Mesenteric fat pad (tissue), 1 donor: ENCODE results near the gene PDE6H. TPM values are rescaled to one million over a fixed set of nuclear protein-coding genes. Genes with fewer than 3 reads are reported as not detected.

Experiments
- DNase-seq: peaks from one replicate; pipeline ENCODE4 v3.0.0-alpha.2; 2020; ENCODE audit warnings: low spot score
- total RNA-seq: library from RNA; stranded (reverse); fragmentation: NEBNext Ultra II Directional; extraction: Animal tissue kit (Norgen Biotek cat#: 25700); gene quantifications from one replicate; pipeline ENCODE4 v1.2.1, GENCODE V29; 2021
- donor health status: DM: yes; HTN: yes; CAD: no.

Gene PDE6H
- total RNA-seq, 1 donor from 2014 or later, result not detected

DNA sequence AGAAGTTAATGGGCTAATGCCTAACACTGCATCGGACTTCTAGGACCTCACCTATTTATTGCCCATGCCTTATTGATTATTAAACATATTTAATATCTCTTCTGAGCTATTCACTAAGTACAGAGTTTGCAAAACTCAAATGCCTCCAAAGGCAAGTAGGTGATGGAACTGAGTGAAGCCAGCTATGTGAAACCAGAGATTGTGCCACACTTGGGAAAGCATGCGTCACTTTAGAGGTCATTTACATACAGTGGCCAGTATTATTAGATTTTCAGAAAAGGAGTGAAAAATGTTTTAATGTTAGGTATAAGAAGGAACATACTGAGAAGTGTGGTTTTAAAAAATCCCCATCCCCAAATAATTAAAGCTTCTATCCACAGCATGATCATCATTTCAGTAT, 27.7 kb downstream of the PDE6H start:
- no peak for DNase-seq

- no peak for DNase-seq
Measured at GRCh38 chr12:15001733-15002382, 29.0 kb downstream of the PDE6H start.

- no peak for DNase-seq
Measured at GRCh38 chr12:15004421-15004820, 31.6 kb downstream of the PDE6H start.

DNA sequence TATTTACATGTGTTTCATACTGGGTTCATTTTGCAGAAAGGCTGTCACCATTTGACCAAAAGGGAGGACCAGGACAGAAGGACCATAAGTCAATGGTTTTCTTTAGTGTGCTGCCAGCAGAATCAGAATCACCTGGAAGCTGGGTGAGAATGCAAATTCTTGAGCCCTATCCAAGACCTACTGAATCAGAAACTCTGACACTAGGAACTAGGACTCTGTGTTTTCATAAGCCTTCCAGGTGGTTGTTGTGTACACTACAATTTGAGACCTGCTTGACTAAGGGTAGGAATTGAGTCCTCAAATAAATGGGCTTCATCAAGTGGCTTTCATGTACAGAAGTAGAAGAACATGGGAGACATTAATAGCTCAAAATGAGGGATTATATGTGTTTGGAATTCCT, 32.2 kb downstream of the PDE6H start:
- DNase-seq, result no peak

DNA sequence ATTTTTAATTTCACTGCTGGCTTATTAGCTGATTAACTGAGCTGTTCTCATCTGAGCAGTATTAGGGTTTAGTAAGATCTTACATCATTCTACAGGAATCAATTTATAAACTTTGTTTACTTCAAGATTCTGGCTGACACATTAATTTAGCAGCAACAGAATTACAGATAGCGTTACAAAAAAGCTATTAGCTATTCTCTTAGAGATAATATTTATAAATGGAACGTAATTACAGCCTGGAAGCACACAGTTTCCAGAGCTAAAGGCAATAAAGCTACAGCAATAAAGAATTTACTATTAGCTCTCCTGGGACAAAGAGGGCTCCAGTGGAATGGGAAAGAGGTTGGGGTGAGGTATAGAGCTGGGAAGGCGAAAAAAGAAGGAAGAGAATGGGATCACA, 34.7 kb downstream of the PDE6H start:
- no peak for DNase-seq

DNA sequence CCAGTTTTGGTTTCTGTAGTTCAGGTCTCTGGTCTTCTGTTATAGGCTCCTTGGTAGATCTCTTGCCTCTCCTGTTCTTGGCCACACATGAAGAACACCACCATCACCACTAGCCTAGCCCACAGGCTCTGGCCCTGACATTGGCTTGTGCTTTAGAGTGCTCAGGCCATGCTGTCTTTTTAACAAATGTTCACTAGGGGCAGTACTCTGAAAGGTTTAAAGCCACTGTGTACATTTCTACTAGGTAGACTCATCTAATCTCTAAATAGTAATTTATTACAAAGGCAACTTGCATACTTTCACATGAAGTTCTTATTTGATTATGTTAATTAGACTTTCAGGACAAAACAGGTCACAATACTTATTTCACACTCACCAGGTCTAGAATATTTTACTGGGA, 38.3 kb downstream of the PDE6H start:
- DNase-seq, result no peak

GRCh38 chr12:15013634-15014179, 40.9 kb downstream of the PDE6H start:
- no peak for DNase-seq

DNA sequence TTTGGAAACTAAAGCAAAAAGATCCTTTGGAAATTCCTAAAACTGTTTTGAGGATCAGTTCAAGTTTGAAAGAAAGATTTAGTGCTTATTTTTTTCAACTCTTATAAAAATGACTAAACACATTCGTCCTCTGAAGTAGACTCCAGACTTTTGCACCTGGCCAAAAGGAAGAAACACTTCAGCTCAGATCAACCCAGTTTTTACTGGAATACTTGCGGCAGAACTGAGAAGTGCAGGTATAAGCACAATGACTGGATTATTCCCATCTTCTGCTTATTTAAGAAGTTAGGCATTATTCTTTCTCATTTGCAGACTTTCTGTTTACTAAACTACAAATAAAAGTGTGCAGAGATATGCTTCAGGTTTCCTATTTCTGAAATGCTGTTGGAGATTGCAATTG, 41.9 kb downstream of the PDE6H start:
- DNase-seq, result no peak

DNA sequence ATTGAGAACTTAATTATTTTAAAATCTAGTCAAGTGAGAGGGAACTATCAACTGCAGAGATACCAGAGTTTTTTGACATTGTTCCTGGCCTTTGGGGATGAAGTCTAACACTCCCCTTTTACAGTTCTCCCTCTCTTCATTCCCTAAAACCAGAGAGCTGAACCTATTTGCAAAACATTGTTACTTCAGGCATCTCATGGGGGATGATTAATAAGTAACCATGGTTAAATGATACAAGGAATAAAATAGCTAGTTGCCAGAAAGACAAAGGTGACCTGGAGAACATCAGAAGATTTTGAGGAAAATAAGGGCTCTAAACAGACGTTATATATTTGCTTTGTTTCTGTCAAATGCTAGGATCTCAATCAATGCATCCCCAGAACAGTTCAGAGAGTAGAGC, 42.3 kb downstream of the PDE6H start:
- no peak for DNase-seq

DNA sequence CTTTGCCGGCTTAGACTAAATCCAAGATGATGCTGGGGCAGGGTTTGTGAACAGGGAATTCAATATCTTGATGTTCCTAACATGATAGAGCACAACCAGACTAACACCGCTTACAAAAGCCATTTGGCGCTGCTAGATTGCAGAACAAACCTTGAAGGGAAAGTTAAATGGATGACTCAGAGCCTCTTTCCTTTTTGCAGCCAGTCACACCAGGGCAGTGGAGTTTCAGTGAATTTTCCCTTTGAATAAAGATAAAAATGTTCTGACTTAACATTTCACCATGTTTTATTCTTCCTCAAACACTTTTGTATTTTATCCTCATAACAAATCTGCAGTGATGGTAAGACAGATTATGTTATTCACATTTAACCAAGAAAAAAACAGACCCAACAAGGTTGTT, 47.3 kb downstream of the PDE6H start:
- DNase-seq, result no peak

Other genes with a start within 250 kb of the PDE6H start
- gene WBP11, start 169.6 kb upstream of the PDE6H start, total RNA-seq, result 45.4 TPM
- 0.51 TPM for gene C12orf60, start 169.4 kb upstream of the PDE6H start, total RNA-seq
- not detected for gene SMCO3, start 158.9 kb upstream of the PDE6H start, total RNA-seq
- 1.6 TPM for gene ART4, start 129.5 kb upstream of the PDE6H start, total RNA-seq
- gene MGP, start 87.2 kb upstream of the PDE6H start, total RNA-seq, result 2,401 TPM
- gene ERP27, start 34.5 kb upstream of the PDE6H start, total RNA-seq, result 0.87 TPM
- gene ARHGDIB, start 11.4 kb upstream of the PDE6H start, total RNA-seq, result 136 TPM
- 15.9 TPM for gene RERG, start 248.4 kb downstream of the PDE6H start, total RNA-seq